Heart left ventricle (tissue), 16 donors: ENCODE measurements around the gene APCDD1. TPM values are rescaled to one million over a fixed set of nuclear protein-coding genes. Genes with fewer than 3 reads are reported as not detected.

Source experiments
- ATAC-seq, 4 donors: fragments of 200-7000 bp; cut with Tn5 transposase; one replicate each; pipeline ENCODE4 v1.9.1; 2020 to 2022; ENCODE audit warnings: moderate library complexity in 4 of 4, mild to moderate bottlenecking in 3 of 4, moderate number of reproducible peaks in 1 of 4
- DNase-seq, 5 donors: peaks; one replicate each; pipeline ENCODE4 v3.0.0-alpha.2; 2020
- H3K27ac ChIP-seq, 12 donors: fragments of 200-600 bp; sonication (generic) in 4 of 12; one replicate each; pipeline versions ENCODE4 v1.5.0 to v1.8.0; 2016 to 2022; ENCODE audit warnings: mild to moderate bottlenecking in 2 of 12
- H3K27me3 ChIP-seq, 9 donors: fragments of 200-600 bp; sonication (generic) in 2 of 9; one replicate each; pipeline versions ENCODE4 v1.5.1 to v1.8.0; 2016 to 2022; ENCODE audit warnings: mild to moderate bottlenecking in 3 of 9
- H3K36me3 ChIP-seq, 9 donors: fragments of 200-600 bp; sonication (generic) in 2 of 9; one replicate each; pipeline versions ENCODE4 v1.5.0 to v1.8.0; 2018 to 2022; ENCODE audit warnings: mild to moderate bottlenecking in 2 of 9
- H3K4me1 ChIP-seq, 12 donors: fragments of 200-600 bp; sonication (generic) in 4 of 12; one replicate each; pipeline versions ENCODE4 v1.5.0 to v1.8.0; 2016 to 2022; ENCODE audit warnings: mild to moderate bottlenecking in 3 of 12
- H3K4me3 ChIP-seq, 12 donors: fragments of 200-600 bp; sonication (generic) in 4 of 12; one replicate each; pipeline versions ENCODE4 v1.5.0 to v1.8.0; 2017 to 2022; ENCODE audit warnings: mild to moderate bottlenecking in 9 of 12, moderate library complexity in 4 of 12
- H3K9me3 ChIP-seq, 12 donors: fragments of 200-600 bp; sonication (generic) in 4 of 12; one replicate each; pipeline versions ENCODE4 v1.5.0 to v1.8.0; 2016 to 2022; ENCODE audit warnings: mild to moderate bottlenecking in 1 of 12
- CTCF ChIP-seq, 12 donors: fragments of 200-600 bp; sonication (generic) in 4 of 12; IDR thresholded peaks; one replicate each; pipeline versions ENCODE4 v1.5.0 to v1.8.0; 2018 to 2022; ENCODE audit warnings: antibody characterized with exemption in 12 of 12, mild to moderate bottlenecking in 5 of 12
- POLR2A ChIP-seq, 2 donors: fragments of 450-650 bp; IDR thresholded peaks; one replicate each; pipeline ENCODE4 v1.6.1; 2017; ENCODE audit warnings: antibody characterized with exemption in 2 of 2, mild to moderate bottlenecking in 2 of 2, moderate library complexity in 2 of 2
- WGBS, 4 donors: extraction: QIAGEN DNeasy Blood & Tissue Kit in 2 of 4; methylation state at CpG; one replicate each; pipeline versions ENCODE4 v1.1.5 to v1.1.7; 2013 to 2018; 5-methylcytosine and 5-hydroxymethylcytosine counted together
- intact Hi-C, 10 donors: fragments of 100-400 bp; cut with DNase I; formaldehyde crosslinking; loops; one replicate each; pipeline versions ENCODE4 v1.11.1 to v1.14.2; 2022
- polyA plus RNA-seq, 2 donors: library from polyadenylated mRNA; stranded (reverse); fragments of 200-250 nt; gene quantifications; one replicate each; pipeline ENCODE4 v1.2.3, GENCODE V29; 2013
- total RNA-seq, 9 donors: library from RNA; depleted of rRNA in 2 of 9; stranded (reverse); fragments of >200 nt in 2 of 9; fragmentation: NEBNext Ultra II Directional in 3 of 9; extraction: Animal tissue kit (Norgen Biotek cat#: 25700) in 3 of 9; gene quantifications; one replicate each; pipeline versions ENCODE4 v1.1.0 to v1.2.4, GENCODE V29; 2016 to 2023
- donor health status: ischemic (EF 13 %, LVEDD 7.1; RV severe dilation, severe dysfunction).
- donor health status: healthy with polysubstance abuse.
- donor health status: DM: no; HTN: yes; CAD: no.
- donor health status: DM: no; HTN: no; CAD: no.
- donor health status: ischemic (EF 25% LVEDD 6.9; RV normal size, moderate dysfunction).
- donor health status: ischemic (EF 25% LVEDD 5.7; RV mildly dilated, moderate dysfunction).
- donor health status: healthy.
- donor health status: DM: yes; HTN: yes; CAD: no.
- donor health status: ischemic (EF 35%, LVEDD 5.7; RV mildly dilated, moderate dysfunction).
- donor health status: nonischemic (EF 11% LVEDD 7.7; RV severe dilation, severe dysfunction).
- donor health status: DM: yes; HTN: yes; CAD: no.
- donor health status: PGD.
- donor health status: ischemic (EF 29% LVEDD 5.4; RV normal size, mild dysfunction).
- donor health status: nonischemic (EF 23%, LVEDD 6.1; RV moderate dilation, normal function).

The APCDD1 gene
- total and polyA plus RNA-seq, 11 donors: 7.5 to 65.4 (median 15.7) TPM

DNA sequence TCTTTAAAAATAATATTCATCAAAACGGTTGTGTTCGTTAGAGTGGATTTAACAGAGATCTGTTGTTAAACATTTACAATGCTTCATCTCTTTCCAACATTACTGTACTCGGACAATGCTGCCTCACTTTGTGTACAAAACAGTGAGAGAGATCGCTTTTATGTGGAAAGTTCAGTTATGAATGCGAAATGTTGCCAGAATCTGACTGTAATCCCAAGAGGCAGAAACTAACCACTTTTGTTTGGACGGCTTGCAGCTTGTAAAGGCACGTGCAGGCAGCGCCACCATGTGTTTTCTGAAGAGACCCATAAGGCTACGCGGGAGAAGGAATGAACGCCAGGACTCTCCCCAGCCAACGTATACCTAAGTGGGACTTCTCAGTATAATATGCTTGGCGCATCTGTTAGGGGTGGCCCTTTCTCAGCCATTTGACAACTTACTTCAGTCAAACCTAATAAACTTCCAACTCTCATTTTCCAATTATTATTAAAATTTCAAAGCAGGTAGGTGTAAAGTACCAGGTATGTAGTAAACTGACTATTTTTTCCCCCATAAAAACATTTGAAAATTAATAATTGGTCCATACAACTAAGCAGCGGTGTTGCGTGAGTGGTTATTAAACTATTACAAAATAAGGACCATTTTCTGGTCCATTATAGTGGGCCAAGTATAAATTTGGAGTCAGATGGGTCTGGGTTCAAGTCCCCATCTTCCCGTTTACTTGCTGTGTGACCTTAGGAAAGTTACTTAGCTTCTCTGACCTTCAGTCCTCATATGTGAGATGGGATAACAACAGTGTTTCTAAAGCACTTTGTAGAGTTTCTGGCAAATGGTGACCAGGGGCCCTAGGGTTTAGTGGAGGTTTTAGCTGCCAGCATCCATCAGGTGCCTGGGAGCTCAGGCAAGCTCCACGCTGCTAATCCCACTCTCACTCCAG lies 65.8 kb downstream of the APCDD1 start:
- peaks cover 0 to 7% (median 0%) of the 10 kb centered on the region in 12 donors for H3K9me3 ChIP-seq
- no peaks in the 10 kb centered on the region for H3K36me3 ChIP-seq
- no peak for TF ChIP-seq POLR2A (IDR thresholded peaks at IDR 0.05)
- TF ChIP-seq CTCF (IDR thresholded peaks at IDR 0.05): peak; percentile 67 to 92 (median 86)
- H3K4me1 ChIP-seq: peaks cover 0 to 27% (median 20%) of the 10 kb centered on the region in 12 donors
- intact Hi-C loops: loop anchor here (1.0 to 10.0 kb wide), 19 partner anchors 63 to 945 kb away; partner anchors contain the start of genes APCDD1 (in 1 of the 10) and RAB31 (in 1 of the 10)
- H3K4me3 ChIP-seq: peak overlapping the region in 1 of 12 donors; percentile 5
- WGBS, 4 donors: 26 to 28% (median 28%) methylated on average over 17 of the region's 17 CpGs
- DNase-seq (peak; percentile 84 to 89 (median 85)), ATAC-seq (peak; percentile 74 to 90 (median 86))
- H3K27me3 ChIP-seq: no peaks in the 10 kb centered on the region
- peak overlapping the region in 3 of 12 donors; percentile 6 to 17 (median 10) for H3K27ac ChIP-seq

GRCh38 chr18:10521566-10521965 lies 67.1 kb downstream of the APCDD1 start:
- Histone ChIP-seq H3K4me1 (peaks cover 0 to 30% (median 19%) of the 10 kb centered on the region in 12 donors), H3K36me3 (no peaks in the 10 kb centered on the region), H3K27ac (no peak overlapping the region), H3K4me3 (no peak overlapping the region), H3K9me3 (peaks cover 0 to 7% (median 0%) of the 10 kb centered on the region in 12 donors), H3K27me3 (no peaks in the 10 kb centered on the region)
- WGBS, 4 donors: 73 to 83% (median 82%) methylated on average over 8 of the region's 8 CpGs
- DNase-seq: no peak
- ATAC-seq: no peak
- intact Hi-C loops: loop anchor here in 6 of 10 donors (2.0 to 10.0 kb wide), 5 partner anchors 504 to 947 kb away; partner anchors contain the start of gene RAB31 (in 1 of the 6)
- TF ChIP-seq CTCF (IDR thresholded peaks at IDR 0.05) (no peak), POLR2A (IDR thresholded peaks at IDR 0.05) (no peak)

DNA sequence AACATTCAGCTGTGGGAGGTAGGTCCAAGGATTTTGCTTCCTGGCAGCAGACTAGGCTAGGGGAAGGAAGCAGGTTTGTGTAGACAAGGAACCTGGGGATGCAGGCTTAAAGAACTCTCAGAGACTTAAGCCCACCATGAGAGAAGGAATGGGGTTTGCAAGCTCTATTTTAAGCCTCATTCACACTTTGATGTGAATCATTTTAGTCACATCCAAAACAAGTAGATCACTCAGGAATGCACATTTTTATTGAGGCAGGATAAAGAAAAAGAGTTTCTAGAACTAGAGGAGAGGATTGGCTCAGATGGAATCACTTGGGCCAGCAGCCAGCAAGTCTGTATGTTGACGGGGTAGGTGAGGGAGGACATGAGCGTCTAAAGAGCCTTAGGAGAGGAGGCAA lies 68.1 kb downstream of the APCDD1 start:
- no peak for TF ChIP-seq CTCF (IDR thresholded peaks at IDR 0.05)
- no peak for TF ChIP-seq POLR2A (IDR thresholded peaks at IDR 0.05)
- no peak overlapping the region for H3K27ac ChIP-seq
- peaks cover 0 to under 1% (median 0%) of the 10 kb centered on the region in 12 donors for H3K9me3 ChIP-seq
- no peaks in the 10 kb centered on the region for H3K27me3 ChIP-seq
- 77 to 84% (median 82%) methylated on average over 2 of the region's 2 CpGs for WGBS, 4 donors
- intact Hi-C loops: loop anchor here in 4 of 10 donors (5.0 to 10.0 kb wide), 4 partner anchors 505 to 948 kb away; partner anchors contain the start of gene RAB31 (in 1 of the 4)
- peaks cover 3 to 40% (median 27%) of the 10 kb centered on the region in 12 donors for H3K4me1 ChIP-seq
- DNase-seq (no peak), ATAC-seq (no peak)
- no peaks in the 10 kb centered on the region for H3K36me3 ChIP-seq
- no peak overlapping the region for H3K4me3 ChIP-seq

DNA sequence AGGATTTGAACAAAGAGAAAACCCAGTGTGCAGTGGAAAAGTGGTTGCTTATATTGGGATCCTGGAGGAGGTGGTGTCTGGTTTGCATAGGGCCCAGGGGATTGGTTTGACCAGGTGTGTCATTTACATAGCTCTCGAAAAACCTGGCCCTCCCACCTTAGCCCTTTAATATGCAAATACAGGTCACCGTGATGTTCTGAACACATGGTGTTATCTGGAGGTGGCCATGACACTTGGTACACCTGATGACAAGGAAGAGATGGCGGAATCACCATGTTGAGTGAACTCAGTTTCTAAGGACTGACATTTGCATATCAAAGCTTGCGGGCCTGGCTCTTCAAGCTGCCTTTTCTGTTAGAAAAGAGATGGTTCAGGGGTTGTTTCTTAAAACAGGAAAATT lies 69.1 kb downstream of the APCDD1 start:
- Histone ChIP-seq H3K9me3 (no peaks in the 10 kb centered on the region), H3K4me1 (peaks cover 3 to 42% (median 29%) of the 10 kb centered on the region in 12 donors)

More for the DNA sequence above, 69.1 kb downstream of the APCDD1 start:
- TF ChIP-seq POLR2A (IDR thresholded peaks at IDR 0.05) (no peak), CTCF (IDR thresholded peaks at IDR 0.05) (no peak)
- ATAC-seq (no peak), DNase-seq (no peak)
- H3K27me3 ChIP-seq: no peaks in the 10 kb centered on the region
- no peak overlapping the region for H3K27ac ChIP-seq
- intact Hi-C loops: loop anchor here in 4 of 10 donors (5.0 to 10.0 kb wide), 4 partner anchors 506 to 949 kb away; partner anchors contain the start of gene RAB31 (in 1 of the 4)
- 75 to 82% (median 77%) methylated on average over 4 of the region's 4 CpGs for WGBS, 4 donors
- no peaks in the 10 kb centered on the region for H3K36me3 ChIP-seq
- no peak overlapping the region for H3K4me3 ChIP-seq
